GM19239 (cell line): ENCODE results near the gene BUB1.
"Not testable (repeated sequence)": the region's sequence is repeated elsewhere in the genome, so short reads cannot be mapped to it uniquely, and the experiment has no call there.

Experiments
- DNase-seq: peaks from one replicate; pipeline ENCODE4 v3.0.0; 2011; ENCODE audit warnings: low spot score; ENCODE audit not compliant: insufficient read length
- FAIRE-seq: peaks from 2 replicates; lab custom pipeline; 2011; peaks lifted over from hg19 to GRCh38; lab: Jason Lieb, UNC

Gene BUB1

DNA sequence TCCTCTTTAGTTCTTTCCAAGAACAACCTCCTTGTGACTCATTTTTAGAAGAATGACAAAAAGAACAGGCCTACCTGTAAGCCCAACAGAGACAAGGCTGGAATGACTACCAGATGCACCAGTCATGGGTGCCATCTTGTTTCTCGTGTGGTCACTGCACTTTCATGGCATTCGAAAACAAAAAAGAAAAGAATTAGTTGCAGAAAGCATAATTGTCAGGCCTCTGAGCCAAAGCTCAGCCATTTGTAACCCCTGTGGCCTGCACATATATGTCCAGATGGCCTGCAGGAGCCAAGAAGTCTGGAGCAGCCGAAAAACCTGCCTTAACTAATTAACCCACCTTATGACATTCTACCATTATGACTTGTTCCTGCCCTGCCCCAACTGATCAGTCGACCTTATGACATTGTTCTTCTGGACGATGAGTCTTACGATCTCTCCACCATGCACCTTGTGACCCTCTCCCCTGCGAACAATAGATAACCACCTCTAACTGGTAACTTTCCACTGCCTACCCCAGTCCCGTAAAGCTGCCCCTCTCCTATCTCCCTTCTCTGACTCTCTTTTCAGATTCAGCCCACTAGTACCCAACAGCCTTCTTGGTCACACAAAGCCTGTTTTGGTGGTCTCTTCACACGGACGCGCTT is 13.9 kb upstream of the BUB1 start:
- no peak for DNase-seq
- no peak for FAIRE-seq

DNA sequence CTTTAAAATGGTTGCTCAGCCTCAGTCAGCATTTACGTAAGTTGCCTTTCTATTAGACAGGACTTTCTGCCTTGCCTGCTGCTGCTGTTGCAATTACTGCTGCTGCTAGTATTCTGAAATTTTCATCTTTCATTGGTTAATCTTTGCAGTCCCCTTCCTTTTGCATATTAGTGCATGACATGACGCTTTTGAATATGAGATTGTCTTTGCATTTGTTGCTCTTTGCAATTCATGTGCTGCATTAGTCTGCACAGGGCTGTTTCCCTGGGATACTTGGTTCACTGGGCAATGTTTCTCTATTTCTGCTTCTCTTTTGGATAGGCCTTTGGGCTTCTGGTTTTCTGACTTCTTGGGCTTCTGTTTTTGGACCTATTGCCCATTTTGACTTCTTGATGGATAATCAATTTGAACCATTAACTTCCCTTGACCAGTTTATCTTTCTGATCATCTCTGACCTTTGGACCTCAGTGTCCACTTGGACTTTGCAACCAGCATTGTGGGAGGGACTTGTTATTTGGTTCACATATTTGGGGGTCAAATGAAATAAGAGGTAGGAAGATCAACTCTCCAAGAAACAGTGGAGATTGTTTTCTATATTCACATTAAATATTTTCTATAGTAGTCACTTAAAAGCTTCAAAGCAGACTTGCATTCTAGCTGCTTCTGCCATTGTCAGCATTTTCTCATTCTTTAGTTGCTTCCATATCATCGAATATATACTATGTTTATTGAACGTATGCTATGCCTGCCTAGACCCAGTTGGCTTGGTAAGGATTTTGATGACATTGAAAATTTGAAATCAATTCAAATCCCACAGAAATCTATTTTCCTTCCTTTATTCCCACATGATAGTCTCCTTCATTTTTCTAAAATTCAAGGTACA is 12.5 kb upstream of the BUB1 start:
- DNase-seq (no peak), FAIRE-seq (peak; percentile 11)

DNA sequence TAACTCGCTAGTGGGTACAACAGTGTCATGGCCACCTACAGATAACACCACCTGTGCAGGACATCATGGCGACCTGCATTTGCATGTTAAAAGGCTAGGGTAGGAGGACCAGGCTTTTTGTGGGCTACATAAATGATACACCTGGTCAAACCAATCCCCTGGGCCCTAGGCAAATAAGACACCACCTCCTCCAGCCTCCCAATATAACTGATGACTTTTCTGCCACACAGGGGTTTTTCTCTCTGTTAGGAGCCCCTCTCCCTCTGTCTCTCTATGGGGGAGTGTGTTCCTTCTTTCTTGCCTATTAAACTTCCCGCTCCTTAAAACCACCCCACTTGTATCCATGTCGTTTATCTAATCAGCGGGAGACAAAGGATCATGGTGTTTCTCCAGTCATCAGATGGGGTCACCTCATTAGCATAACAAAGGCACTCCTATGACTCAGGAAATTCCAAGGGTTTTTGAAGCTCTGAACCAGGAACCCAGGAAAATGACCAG is 10.8 kb upstream of the BUB1 start:
- DNase-seq: no peak
- no peak for FAIRE-seq

DNA sequence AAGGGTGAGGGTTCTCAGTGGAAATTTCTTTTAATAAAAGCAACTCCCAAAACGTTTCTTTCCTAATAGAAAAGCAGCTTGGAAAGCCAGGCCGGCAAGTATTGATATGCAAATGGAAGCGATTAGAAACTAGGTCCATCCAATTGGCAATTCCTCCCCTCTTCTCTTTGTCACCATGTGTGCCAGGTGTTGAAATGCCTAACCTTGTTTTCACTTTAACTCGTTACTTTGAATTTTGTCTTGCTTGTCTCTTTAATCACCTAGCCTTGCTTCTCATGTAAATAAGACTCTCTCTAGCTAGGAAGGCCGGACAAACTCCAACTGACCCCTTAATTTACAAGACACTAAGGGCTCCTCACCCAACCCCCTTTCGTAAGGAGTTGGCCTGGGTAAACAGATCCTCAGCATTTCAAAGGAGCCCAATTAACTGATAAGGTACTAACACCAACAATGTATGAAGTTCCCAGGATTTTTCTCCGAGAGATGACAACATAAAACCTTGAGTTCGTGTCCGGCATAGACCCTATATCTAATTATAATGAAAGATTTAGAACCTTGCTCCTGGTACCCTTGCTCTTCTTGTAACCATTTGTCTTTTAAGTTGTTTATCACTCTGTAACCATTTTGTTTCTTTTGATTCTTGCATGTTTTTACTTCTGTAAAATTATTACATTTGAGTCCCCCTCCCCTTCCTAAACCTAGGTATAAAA is 10.1 kb upstream of the BUB1 start:
- FAIRE-seq, DNase-seq: not testable (repeated sequence)

DNA sequence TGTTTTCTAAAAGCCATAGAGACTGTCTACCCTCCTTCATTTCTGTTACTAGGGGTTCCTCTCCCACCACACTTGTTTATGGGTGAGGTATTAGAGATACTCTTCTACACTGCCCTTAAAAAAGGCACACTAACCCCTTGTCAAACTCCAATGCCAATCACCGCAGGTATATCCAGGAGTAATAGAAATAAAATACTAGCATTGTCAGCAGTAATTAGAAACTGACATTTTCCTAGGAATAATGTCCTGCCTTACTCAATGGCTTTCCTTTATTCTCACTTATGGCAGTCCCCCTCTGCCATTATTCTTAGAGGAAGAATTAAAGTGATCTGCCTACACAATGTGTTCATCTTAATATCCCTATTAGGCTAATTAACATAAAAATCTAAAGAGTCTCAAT is 5.0 kb upstream of the BUB1 start:
- no peak for DNase-seq
- no peak for FAIRE-seq

DNA sequence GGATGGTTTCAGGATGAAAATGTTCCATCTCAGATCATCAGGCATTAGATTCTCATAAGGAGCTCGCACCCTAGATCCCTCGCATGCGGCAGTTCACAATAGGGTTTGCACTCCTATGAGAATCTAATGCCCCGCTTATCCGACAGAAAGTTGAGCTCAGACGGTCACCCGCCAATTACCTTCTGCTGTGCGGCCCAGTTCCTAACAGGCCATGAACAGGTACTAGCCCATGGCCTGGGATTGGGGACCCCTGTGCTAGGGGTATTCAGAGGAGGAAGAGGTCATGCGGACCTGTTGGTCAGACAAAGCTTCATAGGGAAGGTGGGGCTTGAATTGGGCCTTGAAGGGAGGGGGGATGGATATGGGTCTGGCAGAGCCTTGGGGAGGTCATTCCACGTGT is 4.4 kb upstream of the BUB1 start:
- no peak for FAIRE-seq
- DNase-seq: no peak

DNA sequence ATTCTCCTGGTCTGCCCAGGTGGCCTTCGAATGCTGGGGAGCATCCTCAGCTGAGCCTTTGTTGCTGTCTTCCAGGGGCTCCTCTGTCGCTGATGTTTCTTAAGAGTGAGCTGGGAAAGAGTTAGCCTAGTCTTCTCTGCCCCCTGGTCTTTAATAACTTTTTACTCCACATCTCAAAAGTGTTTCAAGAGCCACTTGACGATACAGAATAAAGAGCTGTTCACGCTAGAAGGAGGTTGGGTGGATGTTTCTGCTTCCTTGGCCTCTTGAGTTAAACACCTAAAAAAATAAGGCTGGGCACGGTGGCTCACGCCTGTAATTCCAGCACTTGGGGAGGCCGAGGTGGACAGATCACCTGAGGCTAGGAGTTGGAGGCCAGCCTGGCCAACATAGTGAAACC is 2.8 kb upstream of the BUB1 start:
- FAIRE-seq: no peak
- no peak for DNase-seq

DNA sequence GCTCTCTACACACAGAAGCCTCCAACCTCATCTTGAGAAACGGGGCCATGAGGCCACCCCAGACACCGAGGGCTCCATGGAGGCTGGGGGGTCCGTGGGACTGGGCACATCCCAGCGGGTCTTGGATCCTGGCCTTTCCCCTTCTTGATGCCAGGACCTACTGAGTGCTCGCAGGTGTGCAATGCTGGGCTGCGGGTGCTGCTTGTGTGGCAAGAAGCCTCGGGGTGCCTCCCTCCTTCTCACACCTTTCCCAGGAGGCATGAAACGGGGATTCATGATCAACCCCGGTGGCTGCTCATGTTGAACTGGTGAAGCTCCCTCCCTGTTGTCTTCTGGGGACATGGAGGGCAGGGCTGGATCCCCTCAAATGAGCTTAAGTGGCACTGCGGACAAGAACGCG is 2.0 kb upstream of the BUB1 start:
- FAIRE-seq: no peak

DNA sequence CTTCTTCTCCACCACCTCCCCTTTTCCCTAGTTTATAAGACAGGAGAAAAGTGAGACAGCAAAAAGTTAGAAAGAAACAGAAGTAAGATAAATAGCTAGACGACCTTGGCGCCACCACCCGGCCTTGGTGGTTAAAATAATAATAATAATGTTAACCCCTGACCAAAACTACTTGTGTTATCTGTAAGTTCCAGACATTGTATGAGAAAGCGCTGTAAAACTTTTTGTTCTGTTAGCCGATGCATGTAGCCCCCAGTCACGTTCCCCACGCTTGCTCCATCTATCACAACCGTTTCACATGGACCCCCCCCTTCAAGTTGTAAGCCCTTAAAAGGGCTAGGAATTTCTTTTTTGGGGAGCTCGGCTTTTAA is 1.5 kb upstream of the BUB1 start:
- no peak for DNase-seq
- no peak for FAIRE-seq

More for the DNA sequence above, 2.0 kb upstream of the BUB1 start:
- DNase-seq: no peak

DNA sequence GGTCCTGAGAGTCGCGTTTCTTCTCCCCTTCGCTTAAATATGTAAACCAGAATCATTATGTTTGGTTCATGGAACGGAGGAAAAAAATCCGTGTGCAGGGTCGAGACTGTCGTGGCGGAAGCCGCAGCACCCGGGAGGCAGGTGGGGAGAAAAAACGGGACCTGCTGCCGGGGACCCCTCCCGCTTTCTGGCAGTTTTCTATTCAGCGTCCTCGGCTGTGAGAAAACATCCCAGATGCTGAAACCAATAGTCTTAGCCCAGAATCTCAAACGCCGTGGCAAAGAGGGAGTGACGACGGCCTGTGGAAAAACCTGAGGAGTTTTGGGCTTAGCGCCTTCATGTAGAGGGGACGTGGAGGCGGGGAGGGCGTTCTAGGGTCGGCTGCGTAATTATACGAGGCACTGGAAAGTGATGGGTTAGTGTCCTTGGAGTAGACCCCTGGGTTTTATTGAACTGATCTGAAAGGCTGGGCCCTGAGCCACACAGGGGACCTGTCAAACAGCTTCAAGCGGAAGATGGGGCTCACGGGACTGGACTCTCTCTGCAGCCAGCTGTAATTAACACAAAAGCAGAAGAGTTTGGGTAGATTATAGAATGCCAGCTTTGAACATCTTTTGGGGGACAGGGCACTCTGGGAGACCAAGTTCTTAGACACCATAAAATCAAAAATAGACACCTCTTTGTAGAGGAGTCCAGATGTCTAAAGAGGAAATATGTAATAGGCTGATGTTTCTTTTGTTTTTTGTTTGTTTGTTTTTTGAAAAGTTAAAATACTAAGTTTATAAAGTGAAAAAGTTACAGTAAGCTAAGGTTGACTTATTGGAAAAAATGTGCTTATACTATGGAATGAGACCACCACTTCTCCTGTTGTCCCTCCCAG is 834 bp upstream of the BUB1 start:
- DNase-seq (peak; percentile 6), FAIRE-seq (no peak)

DNA sequence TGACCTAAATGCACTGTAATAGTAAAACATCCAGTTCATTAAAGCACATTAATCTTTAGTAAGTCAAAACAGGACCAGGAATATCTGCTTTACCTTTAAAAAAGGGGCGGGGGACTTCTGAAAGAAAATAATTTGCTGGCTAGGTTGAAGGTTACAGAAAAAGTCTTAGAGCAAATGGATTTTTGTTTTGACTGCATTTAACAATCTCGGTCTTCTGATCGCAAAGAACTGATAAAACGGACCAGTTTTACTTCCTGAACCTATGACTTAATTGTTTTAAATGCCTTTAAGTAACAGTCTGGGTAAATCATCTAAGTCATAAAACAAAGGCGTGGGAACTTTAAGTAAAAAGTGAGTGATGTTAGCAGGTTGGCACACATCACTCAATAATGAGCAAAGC is 783 bp downstream of the BUB1 start:
- DNase-seq (no peak), FAIRE-seq (no peak)

DNA sequence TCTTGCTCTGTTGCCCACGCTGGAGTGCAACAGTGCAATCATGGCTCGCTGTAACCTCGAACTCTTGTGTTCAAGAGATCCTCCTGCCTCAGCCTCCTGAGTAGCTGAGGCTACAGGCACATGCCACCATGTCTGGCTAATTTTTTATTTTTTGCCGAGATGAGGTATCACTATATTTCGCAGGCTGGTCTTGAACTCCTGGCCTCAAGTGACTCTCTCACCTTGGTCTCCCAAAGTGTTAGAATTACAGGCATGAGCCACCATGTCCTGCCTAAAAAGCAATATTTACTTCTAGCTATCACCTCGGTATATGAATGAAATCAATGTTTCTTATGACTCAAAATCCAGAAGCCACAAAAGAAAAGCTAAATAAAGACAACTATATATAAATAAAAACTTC is 2.2 kb downstream of the BUB1 start:
- peak; percentile 39 for FAIRE-seq

DNA sequence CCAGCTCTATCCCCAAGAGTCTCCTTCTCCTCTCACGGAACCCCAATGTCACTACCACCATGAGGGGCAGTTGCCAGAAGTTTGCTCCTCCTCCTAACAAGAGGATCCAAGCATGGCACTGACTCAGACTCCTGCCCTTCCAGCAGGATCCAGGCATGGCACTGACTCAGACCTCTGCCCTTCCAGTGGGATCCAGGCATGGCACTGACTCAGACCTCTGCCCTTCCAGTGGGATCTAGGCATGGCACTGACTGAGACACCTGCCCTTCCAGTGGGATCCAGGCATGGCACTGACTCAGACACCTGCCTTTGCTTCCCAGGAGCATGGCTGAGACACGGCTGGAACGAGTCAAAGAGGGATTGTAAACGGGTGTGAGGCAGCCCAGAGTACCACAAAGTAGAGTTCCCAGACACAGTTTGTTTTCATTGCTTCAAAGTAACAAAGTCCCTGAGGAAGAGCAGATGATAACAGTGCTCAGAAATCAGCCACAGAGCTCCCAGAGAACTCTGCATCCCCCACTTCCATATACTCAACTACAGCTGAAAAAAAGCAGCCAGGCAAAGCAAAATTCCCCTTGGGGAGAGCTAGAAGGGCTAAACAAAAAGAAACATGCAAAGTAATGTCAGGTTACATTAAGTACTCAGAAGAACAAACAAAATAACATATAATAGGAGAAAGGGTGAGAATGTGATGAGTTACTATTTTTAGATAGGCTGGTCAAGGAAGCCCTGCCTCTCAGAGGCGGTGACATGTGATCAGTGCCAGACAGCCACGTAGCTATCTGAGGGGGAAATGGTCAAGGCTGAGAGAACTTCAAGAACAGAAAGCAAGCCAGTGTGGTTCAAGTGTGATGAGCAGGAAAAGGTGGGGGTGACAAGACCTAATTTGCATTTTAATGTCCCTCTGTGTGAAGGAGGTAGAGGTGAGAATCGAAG is 3.0 kb downstream of the BUB1 start:
- peak; percentile 96 for FAIRE-seq
- DNase-seq: peak; percentile 75

More for the DNA sequence above, 2.2 kb downstream of the BUB1 start:
- DNase-seq: no peak

DNA sequence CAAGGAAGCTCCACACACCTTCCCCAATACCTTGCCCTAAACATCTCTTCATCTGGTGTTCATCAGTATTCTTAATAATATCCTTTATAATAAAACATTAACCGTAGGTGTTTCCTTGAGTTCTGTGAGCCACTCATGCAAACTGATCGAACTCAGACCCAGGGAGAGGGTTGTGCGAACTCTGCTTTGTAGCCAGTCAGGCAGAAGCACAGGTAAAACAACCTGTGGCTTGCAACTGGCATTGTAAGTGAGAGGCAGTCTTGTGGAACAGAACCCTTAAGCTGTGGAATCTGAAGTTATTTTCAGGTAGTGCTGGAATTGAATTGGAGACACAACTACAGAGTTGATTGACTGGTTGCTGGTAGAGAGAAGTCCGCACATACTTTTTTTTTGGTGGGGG is 4.7 kb downstream of the BUB1 start:
- FAIRE-seq: no peak
- no peak for DNase-seq

DNA sequence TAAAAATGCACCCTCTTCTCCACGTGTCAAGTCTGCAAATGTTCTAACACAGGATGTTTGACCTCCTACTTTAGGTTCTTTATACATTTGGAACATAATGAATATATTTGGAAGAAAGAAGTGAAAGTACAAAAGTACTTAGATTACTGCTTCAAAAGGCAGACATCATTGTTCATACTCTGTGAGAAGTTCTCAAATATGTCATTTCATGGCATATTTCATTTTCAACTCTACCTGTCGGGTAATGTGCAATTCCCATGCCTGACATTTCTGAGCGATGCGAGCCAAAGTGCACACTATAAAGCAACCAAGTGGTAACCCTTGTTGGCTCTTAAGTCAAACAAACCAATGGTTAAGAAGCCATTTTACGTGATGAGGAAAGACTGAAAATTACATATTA is 7.0 kb downstream of the BUB1 start:
- no peak for FAIRE-seq

DNA sequence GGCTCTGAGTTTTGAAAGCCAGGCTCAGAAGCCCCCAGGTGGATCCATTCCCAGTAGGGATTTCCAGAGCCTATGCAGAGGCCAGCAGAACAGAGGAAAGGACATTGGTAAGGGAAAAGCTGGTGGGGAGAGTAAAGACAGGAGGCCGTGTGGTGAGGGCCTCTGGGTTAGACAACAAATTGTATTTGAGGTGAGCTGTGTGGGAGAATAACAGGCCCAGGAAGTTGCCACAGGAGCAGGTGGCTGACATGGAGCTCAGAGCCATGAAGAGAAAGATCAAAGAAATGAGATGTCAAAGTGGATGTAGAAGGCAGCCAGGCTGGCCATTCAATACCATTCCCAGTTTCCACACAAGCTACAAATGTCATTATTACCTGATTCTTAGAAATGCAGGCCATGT is 8.8 kb downstream of the BUB1 start:
- FAIRE-seq (no peak), DNase-seq (no peak)

More for the DNA sequence above, 7.0 kb downstream of the BUB1 start:
- no peak for DNase-seq

DNA sequence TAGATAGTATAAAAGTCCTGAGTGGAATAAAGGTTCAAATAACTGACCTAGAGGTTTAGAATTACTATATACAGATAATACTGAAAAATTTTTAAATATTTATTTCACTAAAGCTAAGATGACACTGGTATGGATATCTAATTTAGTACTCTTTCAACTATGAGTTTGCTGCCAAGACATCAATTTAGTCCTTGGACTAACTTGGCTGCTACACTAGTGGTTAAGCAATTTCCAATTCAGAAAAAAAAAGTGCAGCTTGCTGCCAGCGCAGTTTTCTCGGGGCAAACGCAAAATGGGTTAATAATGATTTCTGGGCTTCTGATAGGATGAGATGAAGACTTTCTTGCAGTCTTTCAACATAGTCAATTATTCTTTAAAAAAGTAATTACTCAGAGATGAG is 10.8 kb downstream of the BUB1 start:
- no peak for FAIRE-seq

DNA sequence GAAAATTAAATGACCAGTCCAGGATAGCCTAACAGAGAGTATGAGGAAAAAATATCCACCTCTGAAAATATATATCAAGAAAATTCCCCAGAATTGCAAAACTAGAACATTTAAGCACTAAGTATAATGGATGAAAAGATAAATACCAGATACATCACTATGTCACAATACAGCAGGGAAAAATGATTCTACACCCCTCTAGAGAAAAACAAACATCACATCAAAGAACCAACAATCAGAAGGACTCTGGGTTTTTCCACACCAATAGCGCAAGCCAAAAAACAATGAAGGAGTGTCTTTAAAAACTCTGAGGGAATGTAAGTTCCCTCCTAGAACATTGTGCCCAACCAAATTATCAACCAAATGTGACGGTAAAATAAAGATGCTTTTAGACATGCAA is 13.7 kb downstream of the BUB1 start:
- FAIRE-seq: no peak
- DNase-seq: no peak

More for the DNA sequence above, 10.8 kb downstream of the BUB1 start:
- DNase-seq: no peak

DNA sequence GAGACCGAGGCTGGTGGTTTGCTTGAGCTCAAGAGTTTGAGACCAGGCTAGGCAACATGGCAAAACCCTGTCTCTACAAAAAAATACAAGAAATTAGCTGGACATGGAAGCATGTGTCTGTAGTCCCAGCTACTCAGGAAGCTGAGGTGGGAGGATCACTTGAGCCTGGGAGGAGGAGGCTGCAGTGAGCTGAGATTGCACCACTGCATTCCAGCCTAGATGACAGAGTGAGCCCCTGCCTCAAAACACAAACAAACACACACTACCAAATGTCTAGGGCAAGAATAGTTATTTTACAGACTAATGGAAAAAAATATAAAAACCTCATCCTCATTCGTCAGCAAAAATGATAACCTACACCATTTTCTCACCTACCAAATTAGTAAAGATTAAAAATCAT is 15.3 kb downstream of the BUB1 start:
- FAIRE-seq (no peak), DNase-seq (no peak)
